GM23338 (cell line): ENCODE measurements around the gene PLPPR2.

ENCODE experiments used
- ZNF331 ChIP-seq: fragments of 250-450 bp; sonication (Bioruptor Pico); IDR thresholded peaks from 2 replicates; pipeline ENCODE4 v1.5.0; 2020; ENCODE audit warnings: low read depth, mild to moderate bottlenecking, moderate library complexity
- TF ChIP-seq, protein P1 (sequence below), 2 experiments: fragments of 200-600 bp in 1 of 2; sonication (generic) in 1 of 2; conservative IDR thresholded peaks; 2 replicates each; pipeline versions ENCODE4 v1.5.1 to v1.6.1; 2016 to 2017; ENCODE audit warnings: antibody characterized with exemption in 2 of 2, low read depth in 2 of 2, mild to moderate bottlenecking in 2 of 2, moderate library complexity in 1 of 2

- TF ChIP-seq, protein P1, sequence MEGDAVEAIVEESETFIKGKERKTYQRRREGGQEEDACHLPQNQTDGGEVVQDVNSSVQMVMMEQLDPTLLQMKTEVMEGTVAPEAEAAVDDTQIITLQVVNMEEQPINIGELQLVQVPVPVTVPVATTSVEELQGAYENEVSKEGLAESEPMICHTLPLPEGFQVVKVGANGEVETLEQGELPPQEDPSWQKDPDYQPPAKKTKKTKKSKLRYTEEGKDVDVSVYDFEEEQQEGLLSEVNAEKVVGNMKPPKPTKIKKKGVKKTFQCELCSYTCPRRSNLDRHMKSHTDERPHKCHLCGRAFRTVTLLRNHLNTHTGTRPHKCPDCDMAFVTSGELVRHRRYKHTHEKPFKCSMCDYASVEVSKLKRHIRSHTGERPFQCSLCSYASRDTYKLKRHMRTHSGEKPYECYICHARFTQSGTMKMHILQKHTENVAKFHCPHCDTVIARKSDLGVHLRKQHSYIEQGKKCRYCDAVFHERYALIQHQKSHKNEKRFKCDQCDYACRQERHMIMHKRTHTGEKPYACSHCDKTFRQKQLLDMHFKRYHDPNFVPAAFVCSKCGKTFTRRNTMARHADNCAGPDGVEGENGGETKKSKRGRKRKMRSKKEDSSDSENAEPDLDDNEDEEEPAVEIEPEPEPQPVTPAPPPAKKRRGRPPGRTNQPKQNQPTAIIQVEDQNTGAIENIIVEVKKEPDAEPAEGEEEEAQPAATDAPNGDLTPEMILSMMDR (conservative IDR thresholded peaks at IDR 0.05; ENCODE audit: low read depth in 2 of 2), result peak; percentile 23 to 47; a peak in 2 of 4 replicates
- no peak for TF ChIP-seq ZNF331 (CRISPR knock-in tag)
Measured at GRCh38 chr19:11361037-11361770, 6.0 kb downstream of the PLPPR2 start.
